NCI-H510A treated with DMSO at 0.1 percent for 48 hours (cell line): ENCODE measurements around the gene RBM26.

ENCODE experiments used
- DNase-seq: peaks from one replicate; lab custom pipeline; 2025; lab: John Stamatoyannopoulos, UW

RBM26 gene

GRCh38 chr13:79336966-79337365, 69.1 kb downstream of the RBM26 start:
- DNase-seq: no peak

- no peak for DNase-seq
Observed at GRCh38 chr13:79328510-79328909, 77.5 kb downstream of the RBM26 start.

GRCh38 chr13:79320433-79320832, 85.6 kb downstream of the RBM26 start:
- DNase-seq: no peak

- DNase-seq: no peak
Observed at GRCh38 chr13:79318664-79319063, 87.4 kb downstream of the RBM26 start.

GRCh38 chr13:79317856-79318255, 88.2 kb downstream of the RBM26 start:
- DNase-seq: no peak

GRCh38 chr13:79314652-79315051, 91.4 kb downstream of the RBM26 start:
- DNase-seq: no peak

- no peak for DNase-seq
Observed at GRCh38 chr13:79312340-79312855, 93.7 kb downstream of the RBM26 start.

GRCh38 chr13:79311386-79311785, 94.7 kb downstream of the RBM26 start:
- DNase-seq: no peak

- DNase-seq: no peak
Observed at GRCh38 chr13:79309690-79310089, 96.4 kb downstream of the RBM26 start.

- no peak for DNase-seq
Observed at GRCh38 chr13:79307866-79308298, 98.2 kb downstream of the RBM26 start.

GRCh38 chr13:79307433-79307861, 98.6 kb downstream of the RBM26 start:
- DNase-seq: no peak

- no peak for DNase-seq
Observed at GRCh38 chr13:79306650-79307049, 99.4 kb downstream of the RBM26 start.

- no peak for DNase-seq
Observed at GRCh38 chr13:79297128-79297527, 108.9 kb downstream of the RBM26 start.

GRCh38 chr13:79295906-79296706, 109.9 kb downstream of the RBM26 start:
- no peak for DNase-seq

- DNase-seq: no peak
Observed at GRCh38 chr13:79290595-79291244, 115.3 kb downstream of the RBM26 start.

- DNase-seq: no peak
Observed at GRCh38 chr13:79289571-79289970, 116.5 kb downstream of the RBM26 start.

- DNase-seq: no peak
Observed at GRCh38 chr13:79287939-79288795, 117.9 kb downstream of the RBM26 start.

GRCh38 chr13:79285159-79285558, 120.9 kb downstream of the RBM26 start:
- no peak for DNase-seq

- no peak for DNase-seq
Observed at GRCh38 chr13:79283742-79284141, 122.3 kb downstream of the RBM26 start.

GRCh38 chr13:79282976-79283375, 123.1 kb downstream of the RBM26 start:
- no peak for DNase-seq

- DNase-seq: no peak
Observed at GRCh38 chr13:79282508-79282907, 123.5 kb downstream of the RBM26 start.

- DNase-seq: no peak
Observed at GRCh38 chr13:79281339-79281747, 124.7 kb downstream of the RBM26 start.
